HepG2 (cell line): ENCODE results near the gene ARHGEF12. TPM values are rescaled to one million over a fixed set of nuclear protein-coding genes. Genes with fewer than 3 reads are reported as not detected.

ENCODE experiments used
- ATAC-seq: fragments of 200-7000 bp; cut with Tn5 transposase; 3 replicates; pipeline ENCODE4 v1.9.1; 2020; ENCODE audit warnings: mild to moderate bottlenecking, moderate library complexity
- BruUV-seq: library from RNA; stranded (reverse); fragments of 400-500 nt; replicated peaks from 2 replicates; lab custom pipeline; 2021; lab: Mats Ljungman, UMichigan
- CTCF ChIA-PET: fragments of 300-600 bp; formaldehyde crosslinking; extraction: SDS; loops from one replicate; lab custom pipeline; 2021; ENCODE audit warnings: low total read pairs, inconsistent platforms, low intra/inter-chr PET ratio; lab: Yijun Ruan, JAX
- POLR2A ChIA-PET: fragments of 350-600 bp; sonication (Branson Sonifier 250); formaldehyde crosslinking; loops from one replicate; lab custom pipeline; 2020; ENCODE audit warnings: antibody characterized with exemption, inconsistent platforms; lab: Yijun Ruan, JAX
- DNase-seq: peaks from one replicate; pipeline ENCODE4 v3.0.0-alpha.2; 2015; ENCODE audit warnings: low spot score
- FAIRE-seq: peaks from 3 replicates; lab custom pipeline; 2011; peaks lifted over from hg19 to GRCh38; lab: Jason Lieb, UNC
- H2AFZ ChIP-seq: one replicate; pipeline ENCODE4 v1.6.1; 2011; ENCODE audit warnings: low read length, inconsistent platforms
- H3K27ac ChIP-seq: fragments of 300-600 bp; 3 replicates; pipeline ENCODE4 v1.8.0; 2011; ENCODE audit warnings: mixed run types, mild to moderate bottlenecking, mixed read lengths, low read length, inconsistent platforms; ENCODE audit not compliant: insufficient read depth; ENCODE audit errors: extremely low read length
- H3K27me3 ChIP-seq, 2 experiments: fragments of 200-600 bp in 1 of 2; 2 replicates in 1 of 2; 3 replicates in 1 of 2; pipeline versions ENCODE4 v1.6.0 to v1.8.0; 2011; ENCODE audit warnings: low read length in 2 of 2, mild to moderate bottlenecking in 2 of 2, moderate library complexity in 2 of 2, inconsistent platforms in 1 of 2; ENCODE audit not compliant: insufficient read depth in 2 of 2, control insufficient read depth in 1 of 2
- H3K36me3 ChIP-seq, 2 experiments: fragments of 200-600 bp in 1 of 2; replicated peaks in 1 of 2; 2 replicates in 1 of 2; 3 replicates in 1 of 2; pipeline versions ENCODE4 v1.5.1 to v1.8.0; 2011; ENCODE audit warnings: low read length in 2 of 2, inconsistent platforms in 1 of 2; ENCODE audit not compliant: insufficient read depth in 2 of 2, control insufficient read depth in 1 of 2
- H3K4me1 ChIP-seq: 2 replicates; pipeline ENCODE4 v1.5.1; 2012; ENCODE audit warnings: low read length, inconsistent platforms; ENCODE audit not compliant: insufficient read depth
- H3K4me2 ChIP-seq: 2 replicates; pipeline ENCODE4 v1.6.0; 2011; ENCODE audit warnings: low read depth, low read length, inconsistent platforms
- H3K4me3 ChIP-seq, 3 experiments: fragments of 200-600 bp in 1 of 3; sonication (generic), shearing (Covaris generic) in 1 of 3; replicated peaks in 1 of 3; 2 replicates each; pipeline ENCODE4 v1.5.1; 2011 to 2016; ENCODE audit warnings: low read length in 3 of 3, inconsistent platforms in 2 of 3, low read depth in 2 of 3, mild to moderate bottlenecking in 2 of 3, control low read depth in 1 of 3, mixed read lengths in 1 of 3; ENCODE audit not compliant: insufficient read depth in 1 of 3
- H3K79me2 ChIP-seq: one replicate; pipeline ENCODE4 v1.6.1; 2011; ENCODE audit warnings: low read length, inconsistent platforms; ENCODE audit not compliant: insufficient read depth
- H3K9ac ChIP-seq: 2 replicates; pipeline ENCODE4 v1.6.0; 2011; ENCODE audit warnings: mild to moderate bottlenecking, low read depth, low read length, inconsistent platforms; ENCODE audit not compliant: insufficient read depth
- H3K9me3 ChIP-seq: 2 replicates; pipeline ENCODE4 v1.5.1; 2012; ENCODE audit warnings: mild to moderate bottlenecking, low read length
- H4K20me1 ChIP-seq: 2 replicates; pipeline ENCODE4 v1.6.0; 2011; ENCODE audit warnings: inconsistent platforms, mild to moderate bottlenecking, low read length, moderate library complexity; ENCODE audit not compliant: insufficient read depth
- AGO2 ChIP-seq: fragments of 200-400 bp; formaldehyde crosslinking; optimal IDR thresholded peaks from 2 replicates; pipeline ENCODE3; 2017; ENCODE audit warnings: mild to moderate bottlenecking, low read depth, low read length, moderate library complexity
- DNMT1 ChIP-seq: sonication (generic); formaldehyde crosslinking; IDR thresholded peaks from 2 replicates; pipeline ENCODE4 v1.5.1; 2020; ENCODE audit warnings: mild to moderate bottlenecking, missing genetic modification reagents
- HCFC1 ChIP-seq: fragments of 150-350 bp; IDR thresholded peaks from 2 replicates; pipeline ENCODE4 v1.6.1; 2014; ENCODE audit warnings: low read depth, low read length
- RXRB ChIP-seq: IDR thresholded peaks from 2 replicates; pipeline ENCODE4 v1.6.1; 2016; ENCODE audit warnings: borderline replicate concordance, missing genetic modification reagents, missing compliant biosample characterization
- SALL2 ChIP-seq: sonication (generic); formaldehyde crosslinking; IDR thresholded peaks from 2 replicates; pipeline ENCODE4 v1.8.1; 2023; ENCODE audit warnings: mild to moderate bottlenecking, missing genetic modification reagents, inconsistent platforms
- SOX6 ChIP-seq, 2 experiments: fragments of 450-650 bp in 1 of 2; sonication (generic) in 1 of 2; formaldehyde crosslinking in 1 of 2; IDR thresholded peaks; 2 replicates each; pipeline versions ENCODE4 v1.4.0 to v1.6.1; 2017 to 2020; ENCODE audit warnings: antibody characterized with exemption in 1 of 2, mild to moderate bottlenecking in 1 of 2, missing genetic modification reagents in 1 of 2
- SPEN ChIP-seq: sonication (generic); formaldehyde crosslinking; IDR thresholded peaks from 2 replicates; pipeline ENCODE4 v1.5.1; 2020; ENCODE audit warnings: low read depth, mild to moderate bottlenecking, missing genetic modification reagents
- ZKSCAN5 ChIP-seq: sonication (generic); formaldehyde crosslinking; IDR thresholded peaks from 2 replicates; pipeline ENCODE4 v1.5.1; 2020; ENCODE audit warnings: mild to moderate bottlenecking, missing genetic modification reagents
- ZNF333 ChIP-seq: sonication (generic); formaldehyde crosslinking; IDR thresholded peaks from 2 replicates; pipeline ENCODE4 v1.4.0; 2020; ENCODE audit warnings: mild to moderate bottlenecking, missing genetic modification reagents, borderline replicate concordance
- ZNF33A ChIP-seq: sonication (generic); formaldehyde crosslinking; IDR thresholded peaks from 2 replicates; pipeline ENCODE4 v1.5.1; 2020; ENCODE audit warnings: missing genetic modification reagents, mild to moderate bottlenecking, moderate library complexity, borderline replicate concordance
- ZNF672 ChIP-seq: sonication (generic); formaldehyde crosslinking; IDR thresholded peaks from 2 replicates; pipeline ENCODE4 v1.8.1; 2022; ENCODE audit warnings: missing genetic modification reagents
- ZNF770 ChIP-seq: sonication (generic); formaldehyde crosslinking; IDR thresholded peaks from 2 replicates; pipeline ENCODE4 v1.5.0; 2020; ENCODE audit warnings: mild to moderate bottlenecking, missing genetic modification reagents
- ZNF850 ChIP-seq: sonication (generic); formaldehyde crosslinking; conservative IDR thresholded peaks from 2 replicates; pipeline ENCODE4 v1.9.0; 2021; ENCODE audit warnings: mild to moderate bottlenecking, missing genetic modification reagents
- WGBS: methylation state at CpG from one replicate; pipeline ENCODE4 v1.1.6; 2017; ENCODE audit warnings: low lambda C conversion rate; 5-methylcytosine and 5-hydroxymethylcytosine counted together
- in situ Hi-C: cut with HindIII; loops from 2 replicates; pipeline ENCODE4 v1.10.0; 2017; ENCODE audit warnings: low pct_unique_long_range_greater_than_20kb; ENCODE audit not compliant: extremely low pct_ligation_motif_present
- intact Hi-C: fragments of 100-400 bp; cut with micrococcal nuclease; formaldehyde crosslinking; loops from one replicate; pipeline ENCODE4 v1.10.0; 2022; ENCODE audit not compliant: unreplicated experiment
- polyA plus RNA-seq, 8 experiments: library from polyadenylated mRNA; depleted of rRNA in 3 of 8; stranded (reverse) in 7 of 8; unstranded in 1 of 8; fragments of >200 nt; fragmentation: Illumina TruSeq in 4 of 8; extraction: Trizol in 4 of 8; gene quantifications; 2 replicates each; pipeline versions ENCODE4 v1.2.1 to v1.2.3, GENCODE V29; 2011 to 2016; ENCODE audit warnings: low read depth in 4 of 8, missing spikeins in 1 of 8, mixed read lengths in 1 of 8; ENCODE audit not compliant: insufficient read depth in 1 of 8
- total RNA-seq, 5 experiments: library from RNA; depleted of rRNA; stranded (reverse); fragments of >200 nt; fragmentation: Illumina TruSeq; extraction: Trizol; gene quantifications; 2 replicates each; pipeline ENCODE4 v1.2.3, GENCODE V29; 2016; ENCODE audit warnings: low read depth in 1 of 5
- TF ChIP-seq, protein P1 (sequence below): sonication (generic); formaldehyde crosslinking; IDR thresholded peaks from 2 replicates; pipeline ENCODE4 v1.5.1; 2020; ENCODE audit warnings: mild to moderate bottlenecking, missing genetic modification reagents, moderate library complexity
- TF ChIP-seq, protein P2 (sequence below): sonication (generic); formaldehyde crosslinking; IDR thresholded peaks from 2 replicates; pipeline ENCODE4 v1.5.0; 2020; ENCODE audit warnings: mild to moderate bottlenecking, missing genetic modification reagents

Gene ARHGEF12
- total and polyA plus RNA-seq, 2 of the 13 experiments (the other 11 are each of a cell fraction or from before 2014, with no cell fraction given) = 17.9 to 54.4 TPM

DNA sequence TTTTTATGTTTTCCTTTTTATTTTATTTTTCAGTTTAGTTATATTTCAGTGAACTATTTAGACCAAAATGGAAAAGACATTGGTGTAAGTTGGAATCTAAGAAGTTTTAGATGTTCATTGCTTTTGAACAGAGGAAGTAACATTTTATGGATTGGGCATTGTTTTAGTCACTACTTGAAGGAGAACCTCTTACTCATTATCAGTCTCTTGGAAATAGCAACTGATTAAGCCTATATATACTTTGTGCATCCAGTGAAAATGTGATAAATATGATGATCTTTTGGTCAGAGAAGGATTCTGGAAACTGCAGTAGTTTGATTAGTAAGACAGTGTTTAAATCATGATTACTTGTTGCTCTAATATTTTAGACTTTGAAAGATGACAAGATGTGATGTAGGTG, 14.4 kb downstream of the ARHGEF12 start (continued):
- TF ChIP-seq ZNF770 (CRISPR knock-in tag) (no peak), ZNF672 (no peak), SALL2 (CRISPR knock-in tag) (no peak), DNMT1 (CRISPR knock-in tag) (no peak)
- TF ChIP-seq, protein P1, sequence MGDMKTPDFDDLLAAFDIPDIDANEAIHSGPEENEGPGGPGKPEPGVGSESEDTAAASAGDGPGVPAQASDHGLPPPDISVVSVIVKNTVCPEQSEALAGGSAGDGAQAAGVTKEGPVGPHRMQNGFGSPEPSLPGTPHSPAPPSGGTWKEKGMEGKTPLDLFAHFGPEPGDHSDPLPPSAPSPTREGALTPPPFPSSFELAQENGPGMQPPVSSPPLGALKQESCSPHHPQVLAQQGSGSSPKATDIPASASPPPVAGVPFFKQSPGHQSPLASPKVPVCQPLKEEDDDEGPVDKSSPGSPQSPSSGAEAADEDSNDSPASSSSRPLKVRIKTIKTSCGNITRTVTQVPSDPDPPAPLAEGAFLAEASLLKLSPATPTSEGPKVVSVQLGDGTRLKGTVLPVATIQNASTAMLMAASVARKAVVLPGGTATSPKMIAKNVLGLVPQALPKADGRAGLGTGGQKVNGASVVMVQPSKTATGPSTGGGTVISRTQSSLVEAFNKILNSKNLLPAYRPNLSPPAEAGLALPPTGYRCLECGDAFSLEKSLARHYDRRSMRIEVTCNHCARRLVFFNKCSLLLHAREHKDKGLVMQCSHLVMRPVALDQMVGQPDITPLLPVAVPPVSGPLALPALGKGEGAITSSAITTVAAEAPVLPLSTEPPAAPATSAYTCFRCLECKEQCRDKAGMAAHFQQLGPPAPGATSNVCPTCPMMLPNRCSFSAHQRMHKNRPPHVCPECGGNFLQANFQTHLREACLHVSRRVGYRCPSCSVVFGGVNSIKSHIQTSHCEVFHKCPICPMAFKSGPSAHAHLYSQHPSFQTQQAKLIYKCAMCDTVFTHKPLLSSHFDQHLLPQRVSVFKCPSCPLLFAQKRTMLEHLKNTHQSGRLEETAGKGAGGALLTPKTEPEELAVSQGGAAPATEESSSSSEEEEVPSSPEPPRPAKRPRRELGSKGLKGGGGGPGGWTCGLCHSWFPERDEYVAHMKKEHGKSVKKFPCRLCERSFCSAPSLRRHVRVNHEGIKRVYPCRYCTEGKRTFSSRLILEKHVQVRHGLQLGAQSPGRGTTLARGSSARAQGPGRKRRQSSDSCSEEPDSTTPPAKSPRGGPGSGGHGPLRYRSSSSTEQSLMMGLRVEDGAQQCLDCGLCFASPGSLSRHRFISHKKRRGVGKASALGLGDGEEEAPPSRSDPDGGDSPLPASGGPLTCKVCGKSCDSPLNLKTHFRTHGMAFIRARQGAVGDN (CRISPR knock-in tag) = no peak

DNA sequence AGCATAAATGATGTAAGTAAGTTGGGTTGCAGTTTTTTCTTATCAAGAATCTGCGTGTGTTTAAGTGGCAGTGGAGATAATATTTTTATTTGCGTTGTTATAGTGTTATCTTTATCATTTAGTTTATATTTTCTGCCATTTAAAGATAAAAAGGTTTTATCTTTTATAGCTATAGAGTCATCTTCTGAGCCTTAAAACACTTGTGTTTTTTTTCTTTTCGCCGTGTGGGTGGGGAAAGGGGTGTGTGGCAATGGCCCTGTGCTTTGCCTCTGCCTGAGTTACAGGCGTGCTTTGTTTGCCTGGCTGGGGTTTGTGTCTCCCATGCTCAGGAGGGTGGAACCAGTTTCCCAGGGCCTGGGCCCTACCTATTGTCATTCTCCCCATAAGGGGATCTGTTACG, 16.2 kb downstream of the ARHGEF12 start:
- peaks cover 51% of the 10 kb centered on the region for H3K4me1 ChIP-seq
- H3K4me3 ChIP-seq = no peak overlapping the region
- no peaks in the 10 kb centered on the region for H3K9me3 ChIP-seq
- intact Hi-C loops = no loop called here
- H3K27me3 ChIP-seq = no peaks in the 10 kb centered on the region
- TF ChIP-seq SOX6 (IDR thresholded peaks at IDR 0.05) = no peak
- TF ChIP-seq SOX6 (CRISPR knock-in tag; IDR thresholded peaks at IDR 0.05) = no peak
- no peak for TF ChIP-seq ZNF33A
- TF ChIP-seq, protein P2, sequence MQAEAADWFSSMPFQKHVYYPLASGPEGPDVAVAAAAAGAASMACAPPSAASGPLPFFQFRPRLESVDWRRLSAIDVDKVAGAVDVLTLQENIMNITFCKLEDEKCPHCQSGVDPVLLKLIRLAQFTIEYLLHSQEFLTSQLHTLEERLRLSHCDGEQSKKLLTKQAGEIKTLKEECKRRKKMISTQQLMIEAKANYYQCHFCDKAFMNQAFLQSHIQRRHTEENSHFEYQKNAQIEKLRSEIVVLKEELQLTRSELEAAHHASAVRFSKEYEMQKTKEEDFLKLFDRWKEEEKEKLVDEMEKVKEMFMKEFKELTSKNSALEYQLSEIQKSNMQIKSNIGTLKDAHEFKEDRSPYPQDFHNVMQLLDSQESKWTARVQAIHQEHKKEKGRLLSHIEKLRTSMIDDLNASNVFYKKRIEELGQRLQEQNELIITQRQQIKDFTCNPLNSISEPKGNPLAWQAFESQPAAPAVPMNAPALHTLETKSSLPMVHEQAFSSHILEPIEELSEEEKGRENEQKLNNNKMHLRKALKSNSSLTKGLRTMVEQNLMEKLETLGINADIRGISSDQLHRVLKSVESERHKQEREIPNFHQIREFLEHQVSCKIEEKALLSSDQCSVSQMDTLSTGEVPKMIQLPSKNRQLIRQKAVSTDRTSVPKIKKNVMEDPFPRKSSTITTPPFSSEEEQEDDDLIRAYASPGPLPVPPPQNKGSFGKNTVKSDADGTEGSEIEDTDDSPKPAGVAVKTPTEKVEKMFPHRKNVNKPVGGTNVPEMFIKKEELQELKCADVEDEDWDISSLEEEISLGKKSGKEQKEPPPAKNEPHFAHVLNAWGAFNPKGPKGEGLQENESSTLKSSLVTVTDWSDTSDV (CRISPR knock-in tag) = no peak
- TF ChIP-seq ZNF850 (CRISPR knock-in tag) = no peak
- no peak for TF ChIP-seq ZKSCAN5 (CRISPR knock-in tag)
- TF ChIP-seq RXRB (CRISPR knock-in tag) = no peak
- TF ChIP-seq AGO2 = no peak
- TF ChIP-seq SPEN = no peak
- no peak for TF ChIP-seq ZNF333 (CRISPR knock-in tag)
- no peak for TF ChIP-seq HCFC1
- no peak for ATAC-seq
- BruUV-seq = no TSS peak
- no peaks in the 10 kb centered on the region for H3K36me3 ChIP-seq
- no peak overlapping the region for H3K27ac ChIP-seq
- H3K4me2 ChIP-seq = no peak overlapping the region
- WGBS = 72% methylated on average over 6 of the region's 6 CpGs
- POLR2A ChIA-PET = no interaction called here
- FAIRE-seq = no peak
- H3K9ac ChIP-seq = no peak overlapping the region
- no peak for DNase-seq
- H3K79me2 ChIP-seq = peaks cover 90% of the 10 kb centered on the region
- H2AFZ ChIP-seq = no peak overlapping the region
- H4K20me1 ChIP-seq = peaks cover 22% of the 10 kb centered on the region; the same call in 1 of the 2 replicates
- CTCF ChIA-PET = no interaction called here
- in situ Hi-C loops = no loop called here
